Sigmoid colon (tissue), 7 donors: ENCODE results near the gene MROH8. TPM values are rescaled to one million over a fixed set of nuclear protein-coding genes. Genes with fewer than 3 reads are reported as not detected.

ENCODE experiments used
- DNase-seq: peaks from one replicate; pipeline ENCODE4 v3.0.0-alpha.2; 2019
- H3K27ac ChIP-seq, 4 donors: fragments of 200-600 bp; sonication (generic); one replicate each; pipeline ENCODE4 v1.5.1; 2016 to 2019; ENCODE audit warnings: mild to moderate bottlenecking in 1 of 4
- H3K27me3 ChIP-seq, 3 donors: fragments of 200-600 bp; sonication (generic); one replicate each; pipeline ENCODE4 v1.5.1; 2019; ENCODE audit warnings: mild to moderate bottlenecking in 1 of 3
- H3K36me3 ChIP-seq, 4 donors: fragments of 200-600 bp; sonication (generic); one replicate each; pipeline ENCODE4 v1.5.1; 2016 to 2019
- H3K4me1 ChIP-seq, 4 donors: fragments of 200-600 bp; sonication (generic); one replicate each; pipeline ENCODE4 v1.5.1; 2017 to 2019
- H3K4me3 ChIP-seq, 4 donors: fragments of 200-600 bp; sonication (generic); one replicate each; pipeline ENCODE4 v1.5.1; 2017 to 2019; ENCODE audit warnings: mild to moderate bottlenecking in 2 of 4, moderate library complexity in 1 of 4
- H3K9me3 ChIP-seq, 4 donors: fragments of 200-600 bp in 3 of 4; sonication (generic) in 3 of 4; one replicate each; pipeline versions ENCODE4 v1.5.1 to v1.6.1; 2013 to 2019
- CTCF ChIP-seq, 4 experiments: fragments of 450-650 bp in 3 of 4; fragments of 200-600 bp in 1 of 4; IDR thresholded peaks; one replicate each; pipeline ENCODE4 v1.5.1; 2016 to 2019; ENCODE audit warnings: antibody characterized with exemption in 4 of 4, mild to moderate bottlenecking in 3 of 4, moderate library complexity in 2 of 4
- EP300 ChIP-seq, 4 donors: sonication (generic); formaldehyde crosslinking; IDR thresholded peaks; one replicate each; pipeline ENCODE4 v1.6.1; 2017; ENCODE audit warnings: antibody characterized with exemption in 4 of 4
- POLR2A ChIP-seq, 2 donors: fragments of 450-650 bp; IDR thresholded peaks; one replicate each; pipeline ENCODE4 v1.6.1; 2016; ENCODE audit warnings: antibody characterized with exemption in 2 of 2, mild to moderate bottlenecking in 2 of 2, moderate library complexity in 2 of 2
- POLR2AphosphoS5 ChIP-seq, 4 donors: sonication (generic); formaldehyde crosslinking; IDR thresholded peaks; one replicate each; pipeline ENCODE4 v1.6.1; 2017; ENCODE audit warnings: antibody characterized with exemption in 4 of 4
- WGBS, 2 donors: extraction: QIAGEN DNeasy Blood & Tissue Kit; methylation state at CpG; one replicate each; pipeline ENCODE4 v1.1.7; 2013; 5-methylcytosine and 5-hydroxymethylcytosine counted together
- intact Hi-C: fragments of 100-400 bp; cut with DNase I; formaldehyde crosslinking; loops from one replicate; pipeline ENCODE4 v1.15.1; 2023
- polyA plus RNA-seq, 3 donors: library from polyadenylated mRNA; stranded (reverse); fragments of 200-250 nt; gene quantifications; one replicate each; pipeline ENCODE4 v1.2.3, GENCODE V29; 2013
- total RNA-seq, 4 donors: library from RNA; depleted of rRNA; stranded (reverse); fragments of >200 nt; gene quantifications; one replicate each; pipeline ENCODE4 v1.1.0, GENCODE V29; 2016
- donor health status: healthy with polysubstance abuse.
- donor health status: Bipolar disorder and iron deficiency.
- donor health status: healthy.

MROH8 gene
- total and polyA plus RNA-seq, 7 donors, result 0.46 to 11.1 (median 2.4) TPM

GRCh38 chr20:37055276-37055675 is 124.1 kb downstream of the MROH8 start:
- no peaks in the 10 kb centered on the region for H3K4me1 ChIP-seq
- WGBS, 2 donors, result 93 to 96% methylated on average over 3 of the region's 3 CpGs
- TF ChIP-seq CTCF (IDR thresholded peaks at IDR 0.05) (no peak), EP300 (IDR thresholded peaks at IDR 0.05) (no peak), POLR2A (IDR thresholded peaks at IDR 0.05) (no peak), POLR2AphosphoS5 (IDR thresholded peaks at IDR 0.05) (no peak)
- H3K4me3 ChIP-seq, result no peak overlapping the region
- peaks cover 0 to 65% (median 4%) of the 10 kb centered on the region in 4 donors for H3K36me3 ChIP-seq
- DNase-seq, result no peak
- intact Hi-C loops, result no loop called here
- no peaks in the 10 kb centered on the region for H3K9me3 ChIP-seq
- no peak overlapping the region for H3K27ac ChIP-seq
- H3K27me3 ChIP-seq, result no peaks in the 10 kb centered on the region

DNA sequence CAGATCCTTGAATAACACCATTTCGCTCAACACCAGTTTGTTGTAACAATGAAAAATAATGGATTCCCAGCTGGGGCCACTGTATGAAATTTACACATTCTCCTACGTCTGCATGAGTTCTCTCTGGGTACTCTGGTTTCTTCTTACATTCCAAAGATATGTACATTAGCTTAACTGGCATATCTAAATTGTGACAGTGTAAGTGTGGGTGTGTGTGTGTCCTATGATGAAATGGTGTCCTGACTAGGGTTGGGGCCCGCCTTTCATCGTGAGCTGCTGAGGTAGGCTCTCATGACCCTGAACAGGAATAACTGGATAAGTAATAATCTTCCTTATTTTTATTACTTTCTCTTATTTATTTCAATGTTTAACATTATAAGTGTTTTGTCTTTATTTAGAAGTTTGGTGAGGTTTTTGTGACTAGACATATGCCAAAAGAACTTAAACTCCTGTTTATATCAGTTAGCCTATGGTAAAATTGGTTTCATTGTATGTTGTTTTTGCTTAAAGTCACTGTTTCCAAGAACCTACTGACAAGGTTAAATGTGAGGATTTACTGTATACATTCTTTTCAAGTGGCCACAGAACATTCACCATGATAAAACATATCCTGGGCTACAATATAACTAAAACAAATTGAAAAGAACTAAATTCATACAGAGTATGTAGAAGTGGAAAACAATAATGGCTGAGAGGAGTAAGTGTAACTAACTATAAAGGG is 126.0 kb downstream of the MROH8 start:
- Histone ChIP-seq H3K36me3 (peaks cover 0 to 56% (median 4%) of the 10 kb centered on the region in 4 donors), H3K27ac (no peak overlapping the region), H3K4me1 (no peaks in the 10 kb centered on the region), H3K27me3 (no peaks in the 10 kb centered on the region), H3K4me3 (no peak overlapping the region), H3K9me3 (no peaks in the 10 kb centered on the region)
- no peak for DNase-seq
- 95 to 98% methylated on average over 4 of the region's 4 CpGs for WGBS, 2 donors
- TF ChIP-seq POLR2A (IDR thresholded peaks at IDR 0.05), result no peak
- no peak for TF ChIP-seq CTCF (IDR thresholded peaks at IDR 0.05)
- TF ChIP-seq POLR2AphosphoS5 (IDR thresholded peaks at IDR 0.05), result no peak
- TF ChIP-seq EP300 (IDR thresholded peaks at IDR 0.05), result no peak
- intact Hi-C loops, result no loop called here

Other genes with a start within 250 kb of the MROH8 start
- 100 to 1,000 TPM in 3 of 4 donors, 10 to 100 TPM in 1; 89.6 to 179 (median 146) TPM for gene SAMHD1, start 227.8 kb downstream of the MROH8 start, total RNA-seq
- 10 to 100 TPM; 27.0 to 67.4 (median 49.2) TPM for gene SAMHD1, start 227.8 kb downstream of the MROH8 start, polyA plus RNA-seq
- gene RBL1, start 83.6 kb downstream of the MROH8 start, total RNA-seq, result 1 to 10 TPM; 3.1 to 7.9 (median 4.8) TPM
- gene RBL1, start 83.6 kb downstream of the MROH8 start, polyA plus RNA-seq, result 1 to 10 TPM in 1 of 3 donors, under 1 TPM in 2; 0.60 to 3.6 (median 0.92) TPM
- gene RPN2, start 218 bp downstream of the MROH8 start, total RNA-seq, result 10 to 100 TPM; 65.8 to 81.7 (median 76.1) TPM
- gene RPN2, start 218 bp downstream of the MROH8 start, polyA plus RNA-seq, result 100 to 1,000 TPM in 1 of 3 donors, 10 to 100 TPM in 2; 21.6 to 142 (median 43.7) TPM
- gene GHRH, start 82.3 kb upstream of the MROH8 start, total RNA-seq, result not detected
- gene GHRH, start 82.3 kb upstream of the MROH8 start, polyA plus RNA-seq, result not detected
- gene MANBAL, start 110.1 kb upstream of the MROH8 start, total RNA-seq, result 10 to 100 TPM; 30.4 to 68.5 (median 58.2) TPM
- gene MANBAL, start 110.1 kb upstream of the MROH8 start, polyA plus RNA-seq, result 10 to 100 TPM; 34.2 to 57.1 (median 42.0) TPM
- 10 to 100 TPM; 28.1 to 52.3 (median 40.0) TPM for gene SRC, start 166.6 kb upstream of the MROH8 start, total RNA-seq
- 10 to 100 TPM; 64.3 to 91.8 (median 79.1) TPM for gene SRC, start 166.6 kb upstream of the MROH8 start, polyA plus RNA-seq